Activated CD4-positive, CD25-positive, alpha-beta regulatory T cell treated with anti-CD3 and anti-CD28 coated beads, Interleukin-2, amount 50 U/mL, for 16 hours (primary cell): ENCODE data around the gene PRAMEF5.
"Not testable (repeated sequence)": the region's sequence is repeated elsewhere in the genome, so short reads cannot be mapped to it uniquely, and the experiment has no call there.

Experiments
- DNase-seq: peaks from one replicate; pipeline ENCODE4 v3.0.0-alpha.2; 2020; ENCODE audit warnings: low read depth, low spot score

Gene PRAMEF5

GRCh38 chr1:13253898-13254297, at the start of gene PRAMEF5:
TSS of gene PRAMEF5 (plus strand) at chr1:13254198. CDS start at chr1:13259269, 5,071 bp downstream.
- DNase-seq, result not testable (repeated sequence)

- DNase-seq, result not testable (repeated sequence)
Measured at GRCh38 chr1:13208712-13209111, 45.3 kb upstream of the PRAMEF5 start.

- not testable (repeated sequence) for DNase-seq
Measured at GRCh38 chr1:13216619-13217018, 37.4 kb upstream of the PRAMEF5 start.

- DNase-seq, result not testable (repeated sequence)
Measured at GRCh38 chr1:13219203-13219602, 34.8 kb upstream of the PRAMEF5 start.

GRCh38 chr1:13222788-13223187, 31.2 kb upstream of the PRAMEF5 start:
- DNase-seq, result not testable (repeated sequence)

GRCh38 chr1:13224480-13225060, 29.4 kb upstream of the PRAMEF5 start:
- no peak for DNase-seq

GRCh38 chr1:13225675-13226204, 28.3 kb upstream of the PRAMEF5 start, which contains the start of gene PRAMEF18:
TSS of gene PRAMEF18 (minus strand) at chr1:13226154. CDS start at chr1:13226106, 48 bp downstream.
- DNase-seq, result not testable (repeated sequence)

- not testable (repeated sequence) for DNase-seq
Measured at GRCh38 chr1:13227271-13228055, 26.5 kb upstream of the PRAMEF5 start.

GRCh38 chr1:13228343-13228781, 25.6 kb upstream of the PRAMEF5 start:
- peak; percentile 25 for DNase-seq

GRCh38 chr1:13230096-13230495, 23.9 kb upstream of the PRAMEF5 start:
- not testable (repeated sequence) for DNase-seq

GRCh38 chr1:13230601-13231000, 23.4 kb upstream of the PRAMEF5 start:
- not testable (repeated sequence) for DNase-seq

- not testable (repeated sequence) for DNase-seq
Measured at GRCh38 chr1:13231061-13231750, 22.8 kb upstream of the PRAMEF5 start.

GRCh38 chr1:13232056-13232455, 21.9 kb upstream of the PRAMEF5 start:
- not testable (repeated sequence) for DNase-seq

- not testable (repeated sequence) for DNase-seq
Measured at GRCh38 chr1:13234057-13234456, 19.9 kb upstream of the PRAMEF5 start.

GRCh38 chr1:13237572-13237971, 16.4 kb upstream of the PRAMEF5 start:
- not testable (repeated sequence) for DNase-seq

GRCh38 chr1:13239633-13240032, 14.4 kb upstream of the PRAMEF5 start:
- DNase-seq, result not testable (repeated sequence)

GRCh38 chr1:13243536-13244263, 10.3 kb upstream of the PRAMEF5 start:
- DNase-seq, result not testable (repeated sequence)

- DNase-seq, result not testable (repeated sequence)
Measured at GRCh38 chr1:13245841-13246553, 8.0 kb upstream of the PRAMEF5 start.

GRCh38 chr1:13246554-13246871, 7.5 kb upstream of the PRAMEF5 start:
- DNase-seq, result not testable (repeated sequence)

GRCh38 chr1:13247122-13247521, 6.9 kb upstream of the PRAMEF5 start:
- DNase-seq, result not testable (repeated sequence)

- not testable (repeated sequence) for DNase-seq
Measured at GRCh38 chr1:13265124-13265523, 11.1 kb downstream of the PRAMEF5 start.
